Esophagus muscularis mucosa (tissue), 4 donors: Measurements from ENCODE around the gene PARL. TPM values are rescaled to one million over a fixed set of nuclear protein-coding genes. Genes with fewer than 3 reads are reported as not detected.

Experiments
- DNase-seq: peaks from one replicate; pipeline ENCODE4 v3.0.0-alpha.2; 2017; ENCODE audit errors: extremely low spot score
- H3K27ac ChIP-seq, 4 donors: fragments of 200-600 bp; sonication (generic); replicated peaks in 1 of 4; 1 replicate in 3 of 4; 2 replicates in 1 of 4; pipeline ENCODE4 v1.5.1; 2016 to 2019; ENCODE audit warnings: mild to moderate bottlenecking in 1 of 4
- H3K27me3 ChIP-seq, 4 donors: fragments of 200-600 bp; sonication (generic); one replicate each; pipeline versions ENCODE4 v1.5.1 to v1.6.0; 2016 to 2019
- H3K36me3 ChIP-seq, 4 donors: fragments of 200-600 bp; sonication (generic); one replicate each; pipeline ENCODE4 v1.5.1; 2016 to 2019
- H3K4me1 ChIP-seq, 4 donors: fragments of 200-600 bp; sonication (generic); one replicate each; pipeline ENCODE4 v1.5.1; 2016 to 2019
- H3K4me3 ChIP-seq, 4 donors: fragments of 200-600 bp; sonication (generic); 1 replicate in 2 of 4; 2 replicates in 2 of 4; pipeline ENCODE4 v1.5.1; 2016 to 2019; ENCODE audit warnings: mild to moderate bottlenecking in 4 of 4, moderate library complexity in 1 of 4
- H3K9me3 ChIP-seq, 4 donors: fragments of 200-600 bp; sonication (generic); 1 replicate in 3 of 4; 2 replicates in 1 of 4; pipeline ENCODE4 v1.5.1; 2016 to 2019
- CTCF ChIP-seq, 3 experiments: fragments of 200-600 bp in 2 of 3; fragments of 450-650 bp in 1 of 3; sonication (generic) in 2 of 3; IDR thresholded peaks; one replicate each; pipeline ENCODE4 v1.5.1; 2017 to 2019; ENCODE audit warnings: antibody characterized with exemption in 3 of 3, mild to moderate bottlenecking in 2 of 3, moderate library complexity in 1 of 3
- EP300 ChIP-seq: sonication (generic); formaldehyde crosslinking; IDR thresholded peaks from one replicate; pipeline ENCODE4 v1.6.1; 2017; ENCODE audit warnings: antibody characterized with exemption
- POLR2A ChIP-seq: fragments of 450-650 bp; IDR thresholded peaks from one replicate; pipeline ENCODE4 v1.6.1; 2017; ENCODE audit warnings: antibody characterized with exemption, moderate library complexity, mild to moderate bottlenecking, low read depth
- POLR2AphosphoS5 ChIP-seq, 2 donors: sonication (generic); formaldehyde crosslinking; IDR thresholded peaks; one replicate each; pipeline ENCODE4 v1.6.1; 2017; ENCODE audit warnings: antibody characterized with exemption in 2 of 2
- WGBS: methylation state at CpG from one replicate; pipeline ENCODE4 v1.1.5; 2018; 5-methylcytosine and 5-hydroxymethylcytosine counted together
- intact Hi-C: fragments of 100-400 bp; cut with DNase I; formaldehyde crosslinking; loops from one replicate; pipeline ENCODE4 v1.15.1; 2023
- total RNA-seq, 4 donors: library from RNA; depleted of rRNA; stranded (reverse); fragments of >200 nt; gene quantifications; one replicate each; pipeline versions ENCODE4 v1.1.0 to v1.2.1, GENCODE V29; 2016

PARL gene, protein sequence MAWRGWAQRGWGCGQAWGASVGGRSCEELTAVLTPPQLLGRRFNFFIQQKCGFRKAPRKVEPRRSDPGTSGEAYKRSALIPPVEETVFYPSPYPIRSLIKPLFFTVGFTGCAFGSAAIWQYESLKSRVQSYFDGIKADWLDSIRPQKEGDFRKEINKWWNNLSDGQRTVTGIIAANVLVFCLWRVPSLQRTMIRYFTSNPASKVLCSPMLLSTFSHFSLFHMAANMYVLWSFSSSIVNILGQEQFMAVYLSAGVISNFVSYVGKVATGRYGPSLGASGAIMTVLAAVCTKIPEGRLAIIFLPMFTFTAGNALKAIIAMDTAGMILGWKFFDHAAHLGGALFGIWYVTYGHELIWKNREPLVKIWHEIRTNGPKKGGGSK
- 10 to 100 TPM; 40.2 to 57.1 (median 51.2) TPM for total RNA-seq

DNA sequence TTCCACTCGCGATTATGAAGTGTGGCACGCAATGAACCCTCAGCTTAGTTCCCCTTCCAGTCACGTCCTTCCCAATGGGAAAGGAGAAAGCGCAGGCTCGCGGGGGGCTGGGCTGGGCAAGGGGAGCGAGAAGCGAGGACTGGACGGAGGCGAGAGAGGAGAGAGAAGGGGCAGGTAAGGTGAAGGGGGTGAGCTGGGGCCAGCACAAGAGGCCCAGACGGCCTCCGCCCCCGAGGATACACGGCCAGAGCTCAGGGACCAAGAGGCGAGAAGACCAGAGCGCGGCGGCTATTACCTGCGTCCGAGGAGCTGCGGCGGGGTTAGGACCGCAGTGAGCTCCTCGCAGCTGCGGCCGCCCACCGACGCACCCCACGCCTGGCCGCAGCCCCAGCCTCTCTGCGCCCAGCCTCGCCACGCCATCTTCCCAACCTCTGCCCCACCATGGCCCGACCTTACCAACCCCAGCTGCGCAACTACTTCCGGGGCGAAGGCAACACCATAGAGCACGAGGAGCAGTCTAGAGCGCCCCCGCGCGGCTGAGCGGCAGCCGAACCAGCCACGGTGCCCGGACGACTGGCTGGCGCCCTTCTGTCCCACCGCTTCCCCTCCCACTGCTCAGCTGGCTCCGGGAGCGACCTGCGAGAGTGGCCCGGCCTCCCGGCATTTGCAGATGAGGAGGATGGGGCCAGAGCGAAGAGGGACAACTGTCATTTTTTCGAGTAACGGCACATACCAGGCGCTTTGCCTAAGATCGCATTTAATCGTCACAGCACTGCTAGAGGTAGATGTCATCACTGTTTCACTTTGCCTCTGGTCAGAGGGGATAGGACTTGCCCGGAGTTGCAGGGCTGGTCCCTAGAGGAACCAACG lies at the start of gene PARL:
TSS of gene PARL (minus strand) at position 454 of the 870 bp plus-strand sequence. CDS start at position 420, 34 bp downstream.
- Histone ChIP-seq H3K9me3 (no peaks in the 10 kb centered on the region), H3K27me3 (no peaks in the 10 kb centered on the region), H3K4me1 (peaks cover 23 to 35% (median 27%) of the 10 kb centered on the region in 4 donors), H3K4me3 (peak within 1 kb of the TSS; percentile 94 to 98 (median 97)), H3K36me3 (peaks cover 0 to 4% (median 0%) of the 10 kb centered on the region in 4 donors), H3K27ac (peak within 1 kb of the TSS; percentile 78 to 86 (median 80))
- intact Hi-C loops: loop anchor here (5.0 kb wide), 1 partner anchor 928 kb away; the partner anchor contains the start of gene VPS8
- peak; percentile 98 for DNase-seq
- TF ChIP-seq CTCF (IDR thresholded peaks at IDR 0.05) (peak; percentile 95 to 98 (median 96)), POLR2AphosphoS5 (IDR thresholded peaks at IDR 0.05) (peak; percentile 85 to 93), POLR2A (no peak)
- WGBS: under 1% methylated on average over 39 of the region's 63 CpGs

GRCh38 chr3:183933160-183933559 lies 48.5 kb upstream of the PARL start:
- intact Hi-C loops: no loop called here
- no peaks in the 10 kb centered on the region for H3K9me3 ChIP-seq
- H3K27me3 ChIP-seq: no peaks in the 10 kb centered on the region
- no peaks in the 10 kb centered on the region for H3K4me1 ChIP-seq
- H3K27ac ChIP-seq: no peak overlapping the region
- 87% methylated on average over 3 of the region's 3 CpGs for WGBS
- DNase-seq: no peak
- no peak overlapping the region for H3K4me3 ChIP-seq
- TF ChIP-seq CTCF (IDR thresholded peaks at IDR 0.05) (no peak), POLR2A (no peak), EP300 (no peak), POLR2AphosphoS5 (IDR thresholded peaks at IDR 0.05) (no peak)
- H3K36me3 ChIP-seq: peaks cover 27 to 94% (median 70%) of the 10 kb centered on the region in 4 donors

DNA sequence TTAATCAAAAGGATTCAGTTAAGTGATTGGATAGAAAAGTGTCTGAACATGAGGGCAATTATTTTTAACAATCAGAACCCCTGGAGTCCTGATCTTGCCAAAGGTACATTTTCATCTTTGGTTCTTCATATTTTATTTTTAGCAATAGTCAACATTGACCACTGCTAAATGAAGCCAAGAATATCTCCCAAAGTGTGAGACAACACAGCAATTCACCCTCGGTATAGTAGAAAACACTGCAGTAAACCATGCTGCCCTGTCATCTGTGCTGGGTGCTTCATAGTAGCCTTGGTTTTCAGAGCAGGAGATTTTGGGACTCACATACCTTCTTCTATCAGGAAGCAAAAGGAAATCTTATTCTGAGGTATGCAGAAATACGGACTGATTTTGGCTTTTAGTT lies 47.2 kb upstream of the PARL start:
- H3K4me1 ChIP-seq: no peaks in the 10 kb centered on the region
- intact Hi-C loops: no loop called here
- peaks cover 16 to 94% (median 70%) of the 10 kb centered on the region in 4 donors for H3K36me3 ChIP-seq
- no peak overlapping the region for H3K27ac ChIP-seq
- no peaks in the 10 kb centered on the region for H3K9me3 ChIP-seq
- H3K4me3 ChIP-seq: no peak overlapping the region
- H3K27me3 ChIP-seq: no peaks in the 10 kb centered on the region
- TF ChIP-seq CTCF (IDR thresholded peaks at IDR 0.05) (no peak), POLR2AphosphoS5 (IDR thresholded peaks at IDR 0.05) (no peak), EP300 (no peak), POLR2A (no peak)
- no peak for DNase-seq
- 96% methylated on average over 2 of the region's 2 CpGs for WGBS

GRCh38 chr3:183930086-183930485 lies 45.4 kb upstream of the PARL start:
- Histone ChIP-seq H3K4me3 (no peak overlapping the region), H3K27me3 (no peaks in the 10 kb centered on the region), H3K36me3 (peaks cover 21 to 93% (median 71%) of the 10 kb centered on the region in 4 donors), H3K4me1 (no peaks in the 10 kb centered on the region), H3K9me3 (no peaks in the 10 kb centered on the region), H3K27ac (no peak overlapping the region)
- TF ChIP-seq POLR2A (no peak), CTCF (IDR thresholded peaks at IDR 0.05) (no peak), POLR2AphosphoS5 (IDR thresholded peaks at IDR 0.05) (no peak), EP300 (no peak)
- intact Hi-C loops: no loop called here
- 94% methylated on average over 10 of the region's 10 CpGs for WGBS
- no peak for DNase-seq
